GM10248 (cell line): Measurements from ENCODE around the gene DRC1.

ENCODE experiments used
- CTCF ChIA-PET: fragments of 300-600 bp; sonication (Branson Sonifier 250); formaldehyde crosslinking; extraction: SDS; loops from one replicate; lab custom pipeline; 2021; ENCODE audit warnings: antibody characterized with exemption; lab: Yijun Ruan, JAX
- POLR2A ChIA-PET: fragments of 350-650 bp; sonication (Branson Sonifier 250); formaldehyde crosslinking; extraction: SDS; loops from one replicate; lab custom pipeline; 2020; ENCODE audit warnings: antibody characterized with exemption; lab: Yijun Ruan, JAX
- DNase-seq: peaks from one replicate; pipeline ENCODE4 v3.0.0; 2012; ENCODE audit errors: extremely low spot score
- CTCF ChIP-seq: IDR thresholded peaks from 2 replicates; pipeline ENCODE4 v1.5.1; 2012; ENCODE audit warnings: mild to moderate bottlenecking, low read depth; ENCODE audit errors: extremely low read depth, missing control alignments, control extremely low read depth

Gene DRC1

GRCh38 chr2:26423750-26424149, 22.0 kb downstream of the DRC1 start:
- ChIA-PET CTCF (no interaction called here), POLR2A (no interaction called here)
- TF ChIP-seq CTCF: no peak
- DNase-seq: no peak

- ChIA-PET POLR2A (no interaction called here), CTCF (no interaction called here)
- no peak for TF ChIP-seq CTCF
- DNase-seq: no peak
These were observed 22.5 kb downstream of the DRC1 start for GRCh38 chr2:26424221-26424620.

GRCh38 chr2:26428846-26429245, 27.1 kb downstream of the DRC1 start:
- no peak for TF ChIP-seq CTCF
- ChIA-PET POLR2A (no interaction called here), CTCF (no interaction called here)
- no peak for DNase-seq

- no peak for DNase-seq
- CTCF ChIA-PET: interaction anchor here (1.0 kb wide), 1 partner anchor 14 kb away, joined by 3 read pairs; no protein-coding TSS in a partner anchor
- POLR2A ChIA-PET: no interaction called here
- TF ChIP-seq CTCF: no peak
These were observed 28.3 kb downstream of the DRC1 start for GRCh38 chr2:26429779-26430578.

GRCh38 chr2:26430826-26431225, 29.1 kb downstream of the DRC1 start:
- no peak for DNase-seq
- ChIA-PET CTCF (interaction anchor here (1.6 to 2.2 kb wide), 2 partner anchors 12 to 16 kb away, joined by 4 to 8 read pairs; no protein-coding TSS in a partner anchor), POLR2A (interaction anchor here (0.5 kb wide), 1 partner anchor 26 kb away, joined by 3 read pairs; no protein-coding TSS in a partner anchor)
- no peak for TF ChIP-seq CTCF

- ChIA-PET POLR2A (no interaction called here), CTCF (interaction anchor here (0.8 to 2.2 kb wide), 4 partner anchors 10 to 23 kb away, joined by 3 to 8 read pairs (median 6); no protein-coding TSS in a partner anchor)
- no peak for DNase-seq
- TF ChIP-seq CTCF: no peak
These were observed 30.6 kb downstream of the DRC1 start for GRCh38 chr2:26432363-26432762.
